ENCODE measurements around the gene BMP6.

The BMP6 gene

GRCh38 chr6:7910654-7911344, 184.9 kb downstream of the BMP6 start, which contains the start of gene TXNDC5:
TXNDC5 (minus strand) TSS chr6:7910788; CDS start chr6:7910776, 12 bp downstream.
- DNase-seq (ENCODE audit: extremely low read depth, low read depth), result peak; percentile 36
- TF ChIP-seq CTCF (IDR thresholded peaks at IDR 0.05; ENCODE audit: low read depth, low read length), result no peak

GRCh38 chr6:7911345-7911725, 185.4 kb downstream of the BMP6 start:
- DNase-seq (ENCODE audit: extremely low read depth, low read depth), result no peak

GRCh38 chr6:7912024-7912423, 186.1 kb downstream of the BMP6 start:
- DNase-seq (ENCODE audit: extremely low read depth, low read depth), result no peak
- no peak for TF ChIP-seq CTCF (IDR thresholded peaks at IDR 0.05; ENCODE audit: low read depth, low read length)

More at GRCh38 chr6:7911345-7911725, 185.4 kb downstream of the BMP6 start:
- no peak for TF ChIP-seq CTCF (IDR thresholded peaks at IDR 0.05; ENCODE audit: low read depth, low read length)

GRCh38 chr6:7912736-7913517, 187.0 kb downstream of the BMP6 start:
- TF ChIP-seq CTCF (IDR thresholded peaks at IDR 0.05; ENCODE audit: low read depth, low read length), result no peak
- no peak for DNase-seq (ENCODE audit: extremely low read depth, low read depth)

- DNase-seq (ENCODE audit: extremely low read depth, low read depth), result no peak
- TF ChIP-seq CTCF (IDR thresholded peaks at IDR 0.05; ENCODE audit: low read depth, low read length), result no peak
Measured at GRCh38 chr6:7914311-7914710, 188.4 kb downstream of the BMP6 start.

- DNase-seq (ENCODE audit: extremely low read depth, low read depth), result peak; percentile 67
- no peak for TF ChIP-seq CTCF (IDR thresholded peaks at IDR 0.05; ENCODE audit: low read depth, low read length)
Measured at GRCh38 chr6:7914991-7915789, 189.3 kb downstream of the BMP6 start.

Measured in AG09319 (cell line).